HepG2 (cell line): ENCODE data around the gene OTOP2. TPM values are rescaled to one million over a fixed set of nuclear protein-coding genes. Genes with fewer than 3 reads are reported as not detected.

Experiments
- ATAC-seq: fragments of 200-7000 bp; cut with Tn5 transposase; 3 replicates; pipeline ENCODE4 v1.9.1; 2020; ENCODE audit warnings: mild to moderate bottlenecking, moderate library complexity
- BruUV-seq: library from RNA; stranded (reverse); fragments of 400-500 nt; replicated peaks from 2 replicates; lab custom pipeline; 2021; lab: Mats Ljungman, UMichigan
- CTCF ChIA-PET: fragments of 300-600 bp; formaldehyde crosslinking; extraction: SDS; loops from one replicate; lab custom pipeline; 2021; ENCODE audit warnings: low total read pairs, inconsistent platforms, low intra/inter-chr PET ratio; lab: Yijun Ruan, JAX
- POLR2A ChIA-PET: fragments of 350-600 bp; sonication (Branson Sonifier 250); formaldehyde crosslinking; loops from one replicate; lab custom pipeline; 2020; ENCODE audit warnings: antibody characterized with exemption, inconsistent platforms; lab: Yijun Ruan, JAX
- DNase-seq: peaks from one replicate; pipeline ENCODE4 v3.0.0-alpha.2; 2015; ENCODE audit warnings: low spot score
- FAIRE-seq: peaks from 3 replicates; lab custom pipeline; 2011; peaks lifted over from hg19 to GRCh38; lab: Jason Lieb, UNC
- H2AFZ ChIP-seq: one replicate; pipeline ENCODE4 v1.6.1; 2011; ENCODE audit warnings: low read length, inconsistent platforms
- H3K27ac ChIP-seq: fragments of 300-600 bp; 3 replicates; pipeline ENCODE4 v1.8.0; 2011; ENCODE audit warnings: mixed run types, mild to moderate bottlenecking, mixed read lengths, low read length, inconsistent platforms; ENCODE audit not compliant: insufficient read depth; ENCODE audit errors: extremely low read length
- H3K27me3 ChIP-seq, 2 experiments: fragments of 200-600 bp in 1 of 2; 2 replicates in 1 of 2; 3 replicates in 1 of 2; pipeline versions ENCODE4 v1.6.0 to v1.8.0; 2011; ENCODE audit warnings: low read length in 2 of 2, mild to moderate bottlenecking in 2 of 2, moderate library complexity in 2 of 2, inconsistent platforms in 1 of 2; ENCODE audit not compliant: insufficient read depth in 2 of 2, control insufficient read depth in 1 of 2
- H3K36me3 ChIP-seq, 2 experiments: fragments of 200-600 bp in 1 of 2; replicated peaks in 1 of 2; 2 replicates in 1 of 2; 3 replicates in 1 of 2; pipeline versions ENCODE4 v1.5.1 to v1.8.0; 2011; ENCODE audit warnings: low read length in 2 of 2, inconsistent platforms in 1 of 2; ENCODE audit not compliant: insufficient read depth in 2 of 2, control insufficient read depth in 1 of 2
- H3K4me1 ChIP-seq: 2 replicates; pipeline ENCODE4 v1.5.1; 2012; ENCODE audit warnings: low read length, inconsistent platforms; ENCODE audit not compliant: insufficient read depth
- H3K4me2 ChIP-seq: 2 replicates; pipeline ENCODE4 v1.6.0; 2011; ENCODE audit warnings: low read depth, low read length, inconsistent platforms
- H3K4me3 ChIP-seq, 3 experiments: fragments of 200-600 bp in 1 of 3; sonication (generic), shearing (Covaris generic) in 1 of 3; replicated peaks in 1 of 3; 2 replicates each; pipeline ENCODE4 v1.5.1; 2011 to 2016; ENCODE audit warnings: low read length in 3 of 3, inconsistent platforms in 2 of 3, low read depth in 2 of 3, mild to moderate bottlenecking in 2 of 3, control low read depth in 1 of 3, mixed read lengths in 1 of 3; ENCODE audit not compliant: insufficient read depth in 1 of 3
- H3K79me2 ChIP-seq: one replicate; pipeline ENCODE4 v1.6.1; 2011; ENCODE audit warnings: low read length, inconsistent platforms; ENCODE audit not compliant: insufficient read depth
- H3K9ac ChIP-seq: 2 replicates; pipeline ENCODE4 v1.6.0; 2011; ENCODE audit warnings: mild to moderate bottlenecking, low read depth, low read length, inconsistent platforms; ENCODE audit not compliant: insufficient read depth
- H3K9me3 ChIP-seq: 2 replicates; pipeline ENCODE4 v1.5.1; 2012; ENCODE audit warnings: mild to moderate bottlenecking, low read length
- H4K20me1 ChIP-seq: 2 replicates; pipeline ENCODE4 v1.6.0; 2011; ENCODE audit warnings: inconsistent platforms, mild to moderate bottlenecking, low read length, moderate library complexity; ENCODE audit not compliant: insufficient read depth
- AGO2 ChIP-seq: fragments of 200-400 bp; formaldehyde crosslinking; optimal IDR thresholded peaks from 2 replicates; pipeline ENCODE3; 2017; ENCODE audit warnings: mild to moderate bottlenecking, low read depth, low read length, moderate library complexity
- CAMTA2 ChIP-seq: sonication (generic); formaldehyde crosslinking; IDR thresholded peaks from 2 replicates; pipeline ENCODE4 v1.4.0; 2020; ENCODE audit warnings: mild to moderate bottlenecking, missing genetic modification reagents, borderline replicate concordance
- CREB3 ChIP-seq: sonication (generic); formaldehyde crosslinking; IDR thresholded peaks from 2 replicates; pipeline ENCODE4 v1.5.0; 2020; ENCODE audit warnings: missing genetic modification reagents
- CTCF ChIP-seq: sonication (generic); formaldehyde crosslinking; IDR thresholded peaks from 2 replicates; pipeline ENCODE4 v1.5.0; 2020; ENCODE audit warnings: mild to moderate bottlenecking, missing genetic modification reagents, moderate library complexity
- ERF ChIP-seq: IDR thresholded peaks from 2 replicates; pipeline ENCODE4 v1.6.1; 2018; ENCODE audit warnings: missing biosample characterization, missing genetic modification reagents
- ETV5 ChIP-seq: IDR thresholded peaks from 2 replicates; pipeline ENCODE4 v1.6.1; 2018; ENCODE audit warnings: missing biosample characterization, missing genetic modification reagents, inconsistent platforms, borderline replicate concordance
- FOXJ3 ChIP-seq: sonication (generic); formaldehyde crosslinking; IDR thresholded peaks from 2 replicates; pipeline ENCODE4 v1.4.0; 2020; ENCODE audit warnings: missing genetic modification reagents, mild to moderate bottlenecking, borderline replicate concordance
- FOXO1 ChIP-seq: sonication (generic); formaldehyde crosslinking; IDR thresholded peaks from 2 replicates; pipeline ENCODE4 v1.4.0; 2020; ENCODE audit warnings: missing genetic modification reagents
- GATAD2A ChIP-seq: IDR thresholded peaks from 2 replicates; pipeline ENCODE4 v1.6.1; 2016
- HMG20B ChIP-seq: conservative IDR thresholded peaks from 2 replicates; pipeline ENCODE4 v1.6.1; 2016; ENCODE audit warnings: missing genetic modification reagents, missing compliant biosample characterization
- HOXA3 ChIP-seq: sonication (generic); formaldehyde crosslinking; IDR thresholded peaks from 2 replicates; pipeline ENCODE4 v1.5.0; 2020; ENCODE audit warnings: missing genetic modification reagents
- KLF12 ChIP-seq: sonication (generic); formaldehyde crosslinking; IDR thresholded peaks from 2 replicates; pipeline ENCODE4 v1.4.0; 2020; ENCODE audit warnings: missing genetic modification reagents, borderline replicate concordance
- KLF16 ChIP-seq, 2 experiments: sonication (generic) in 1 of 2; formaldehyde crosslinking in 1 of 2; IDR thresholded peaks; 2 replicates each; pipeline versions ENCODE4 v1.6.1 to v1.8.0; 2016 to 2023; ENCODE audit warnings: missing genetic modification reagents in 2 of 2, missing compliant biosample characterization in 1 of 2
- NBN ChIP-seq: fragments of 450-650 bp; conservative IDR thresholded peaks from 2 replicates; pipeline ENCODE4 v1.6.1; 2017
- NCOA2 ChIP-seq: sonication (generic); formaldehyde crosslinking; IDR thresholded peaks from 2 replicates; pipeline ENCODE4 v1.8.0; 2022; ENCODE audit warnings: inconsistent platforms
- NFYB ChIP-seq: sonication (generic); formaldehyde crosslinking; IDR thresholded peaks from 2 replicates; pipeline ENCODE4 v1.4.0; 2020; ENCODE audit warnings: missing genetic modification reagents
- RXRA ChIP-seq: sonication (generic); formaldehyde crosslinking; IDR thresholded peaks from 2 replicates; pipeline ENCODE4 v1.5.1; 2020; ENCODE audit warnings: missing genetic modification reagents
- SAP130 ChIP-seq: IDR thresholded peaks from 2 replicates; pipeline ENCODE4 v1.6.1; 2016; ENCODE audit warnings: low read depth
- SATB2 ChIP-seq: sonication (generic); formaldehyde crosslinking; IDR thresholded peaks from 2 replicates; pipeline ENCODE4 v1.5.0; 2020; ENCODE audit warnings: missing genetic modification reagents
- SIN3A ChIP-seq: IDR thresholded peaks from 2 replicates; pipeline ENCODE4 v1.6.1; 2011; ENCODE audit warnings: low read depth, mild to moderate bottlenecking, control low read depth, low read length, borderline replicate concordance
- SRSF9 ChIP-seq: fragments of 200-400 bp; formaldehyde crosslinking; IDR thresholded peaks from 2 replicates; pipeline ENCODE4 v1.6.1; 2018; ENCODE audit warnings: borderline replicate concordance, mild to moderate bottlenecking, low read depth, low read length; ENCODE audit not compliant: insufficient read depth, poor library complexity, severe bottlenecking
- ZNF3 ChIP-seq: IDR thresholded peaks from 2 replicates; pipeline ENCODE4 v1.7.0; 2017; ENCODE audit warnings: inconsistent platforms
- ZNF331 ChIP-seq: sonication (generic); formaldehyde crosslinking; IDR thresholded peaks from 2 replicates; pipeline ENCODE4 v1.4.0; 2020; ENCODE audit warnings: missing genetic modification reagents
- ZNF670 ChIP-seq: sonication (generic); formaldehyde crosslinking; IDR thresholded peaks from 2 replicates; pipeline ENCODE4 v1.8.0; 2022; ENCODE audit warnings: mild to moderate bottlenecking, missing genetic modification reagents, borderline replicate concordance
- WGBS: methylation state at CpG from one replicate; pipeline ENCODE4 v1.1.6; 2017; ENCODE audit warnings: low lambda C conversion rate; 5-methylcytosine and 5-hydroxymethylcytosine counted together
- in situ Hi-C: cut with HindIII; loops from 2 replicates; pipeline ENCODE4 v1.10.0; 2017; ENCODE audit warnings: low pct_unique_long_range_greater_than_20kb; ENCODE audit not compliant: extremely low pct_ligation_motif_present
- intact Hi-C: fragments of 100-400 bp; cut with micrococcal nuclease; formaldehyde crosslinking; loops from one replicate; pipeline ENCODE4 v1.10.0; 2022; ENCODE audit not compliant: unreplicated experiment
- polyA plus RNA-seq, 8 experiments: library from polyadenylated mRNA; depleted of rRNA in 3 of 8; stranded (reverse) in 7 of 8; unstranded in 1 of 8; fragments of >200 nt; fragmentation: Illumina TruSeq in 4 of 8; extraction: Trizol in 4 of 8; gene quantifications; 2 replicates each; pipeline versions ENCODE4 v1.2.1 to v1.2.3, GENCODE V29; 2011 to 2016; ENCODE audit warnings: low read depth in 4 of 8, missing spikeins in 1 of 8, mixed read lengths in 1 of 8; ENCODE audit not compliant: insufficient read depth in 1 of 8
- total RNA-seq, 5 experiments: library from RNA; depleted of rRNA; stranded (reverse); fragments of >200 nt; fragmentation: Illumina TruSeq; extraction: Trizol; gene quantifications; 2 replicates each; pipeline ENCODE4 v1.2.3, GENCODE V29; 2016; ENCODE audit warnings: low read depth in 1 of 5

The OTOP2 gene
- total and polyA plus RNA-seq, 2 of the 13 experiments (the other 11 are each of a cell fraction or from before 2014, with no cell fraction given), result not detected

- POLR2A ChIA-PET, result interaction anchor here (0.7 to 5.2 kb wide), 14 partner anchors 9 to 243 kb away, joined by 3 to 94 read pairs (median 8); partner anchors contain the start of genes ARMC7, CDR2L, FDXR and HID1
- Histone ChIP-seq H3K9ac (no peak overlapping the region), H3K36me3 (no peaks in the 10 kb centered on the region), H3K27me3 (no peaks in the 10 kb centered on the region; a peak in 2 of 5 replicates), H3K27ac (no peak overlapping the region), H3K79me2 (no peaks in the 10 kb centered on the region), H3K9me3 (no peaks in the 10 kb centered on the region), H4K20me1 (no peaks in the 10 kb centered on the region), H2AFZ (no peak overlapping the region), H3K4me3 (no peak overlapping the region), H3K4me1 (peaks cover 6% of the 10 kb centered on the region; the same call in 1 of the 2 replicates), H3K4me2 (no peak overlapping the region)
- DNase-seq (peak; percentile 85), FAIRE-seq (peak; percentile 98), ATAC-seq (peak; percentile 70)
- intact Hi-C loops, result loop anchor here (1.0 to 5.0 kb wide), 4 partner anchors 20 to 170 kb away; no protein-coding TSS in a partner anchor
- WGBS, result 36% methylated on average over 17 of the region's 23 CpGs
- in situ Hi-C loops, result loop anchor here (5.0 to 10.0 kb wide), 2 partner anchors 45 to 453 kb away; no protein-coding TSS in a partner anchor
- CTCF ChIA-PET, result interaction anchor here (0.8 to 2.6 kb wide), 7 partner anchors 39 to 130 kb away, joined by 3 to 44 read pairs (median 4); partner anchors contain the start of genes MRPL58, OTOP2 and USH1G
- no TSS peak for BruUV-seq
- TF ChIP-seq SRSF9 (no peak), SATB2 (CRISPR knock-in tag) (no peak), CREB3 (CRISPR knock-in tag) (no peak), CAMTA2 (CRISPR knock-in tag) (no peak), KLF16 (CRISPR knock-in tag; IDR thresholded peaks at IDR 0.05) (peak in 1 of 2 experiments; percentile 50; a peak in 1 of 4 replicates), ZNF3 (CRISPR knock-in tag) (no peak), ERF (CRISPR knock-in tag) (0 out of 2 replicates have a peak, but pooled peaks have one; percentile 56), RXRA (no peak), AGO2 (no peak), SAP130 (CRISPR knock-in tag) (peak; percentile 38; the same call in 1 of the 2 replicates), GATAD2A (CRISPR knock-in tag) (peak; percentile 62), HOXA3 (peak; percentile 18; the same call in 1 of the 2 replicates), HMG20B (CRISPR knock-in tag) (no peak), ZNF331 (peak; percentile 56; the same call in 1 of the 2 replicates), SIN3A (no peak), NCOA2 (0 out of 2 replicates have a peak, but pooled peaks have one; percentile 39), NBN (no peak), NFYB (CRISPR knock-in tag) (no peak), FOXO1 (CRISPR knock-in tag) (no peak), FOXJ3 (CRISPR knock-in tag) (no peak), ZNF670 (no peak), CTCF (CRISPR knock-in tag) (peak; percentile 93), KLF12 (CRISPR knock-in tag) (peak; percentile 26; the same call in 1 of the 2 replicates), ETV5 (CRISPR knock-in tag) (0 out of 2 replicates have a peak, but pooled peaks have one; percentile 10)
Observed at GRCh38 chr17:74961657-74962350, 37.7 kb downstream of the OTOP2 start.
